Measurements from ENCODE around the gene EP400. TPM values are rescaled to one million over a fixed set of nuclear protein-coding genes. Genes with fewer than 3 reads are reported as not detected.

The EP400 gene
- total and polyA plus RNA-seq, 12 donors, result 11.5 to 43.2 (median 28.8) TPM

GRCh38 chr12:132075714-132076553 lies 126.2 kb downstream of the EP400 start:
- 88 to 92% (median 91%) methylated on average over 16 of the region's 16 CpGs for WGBS, 4 donors
- no peak for DNase-seq
- intact Hi-C loops (cut with DNase I), result no loop called here
- Histone ChIP-seq H3K9me3 (replicated peaks in 1 of 3) (no peaks in the 10 kb centered on the region), H3K27ac (no peak overlapping the region), H3K4me1 (replicated peaks in 1 of 2) (peaks cover 0 to 8% of the 10 kb centered on the region in 2 donors), H3K27me3 (no peaks in the 10 kb centered on the region), H3K4me3 (no peak overlapping the region), H3K36me3 (replicated peaks in 1 of 2) (peaks cover 0 to 59% of the 10 kb centered on the region in 2 donors)
- TF ChIP-seq CTCF (IDR thresholded peaks at IDR 0.05) (no peak), POLR2A (IDR thresholded peaks at IDR 0.05) (no peak)

DNA sequence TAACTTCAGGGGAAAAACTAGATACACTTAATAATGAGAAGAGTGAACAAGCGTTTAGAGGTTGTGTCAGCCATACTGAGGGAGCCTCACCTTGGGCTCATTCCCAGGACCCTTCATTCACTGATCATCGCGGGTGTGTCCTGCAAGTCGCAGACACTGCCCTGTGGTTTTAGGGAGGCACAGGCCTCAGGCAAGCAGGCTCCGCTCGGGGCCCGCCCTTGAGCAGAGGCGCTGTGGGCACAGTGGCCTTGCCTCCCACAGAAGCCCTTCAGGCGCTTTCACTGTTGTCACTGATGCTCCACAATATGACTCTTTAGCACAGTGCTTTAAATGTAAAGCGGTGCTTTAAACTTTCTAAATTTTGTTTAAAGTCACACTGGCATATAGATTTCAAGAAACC lies 127.0 kb downstream of the EP400 start:
- Histone ChIP-seq H3K27me3 (no peaks in the 10 kb centered on the region), H3K27ac (no peak overlapping the region), H3K9me3 (replicated peaks in 1 of 3) (no peaks in the 10 kb centered on the region), H3K36me3 (replicated peaks in 1 of 2) (peaks cover 0 to 54% of the 10 kb centered on the region in 2 donors), H3K4me3 (no peak overlapping the region), H3K4me1 (replicated peaks in 1 of 2) (peaks cover 0 to 7% of the 10 kb centered on the region in 2 donors)
- DNase-seq, result no peak
- 82 to 98% (median 87%) methylated on average over 10 of the region's 10 CpGs for WGBS, 4 donors
- TF ChIP-seq POLR2A (IDR thresholded peaks at IDR 0.05), result no peak
- TF ChIP-seq CTCF (IDR thresholded peaks at IDR 0.05), result no peak
- intact Hi-C loops (cut with DNase I), result no loop called here

DNA sequence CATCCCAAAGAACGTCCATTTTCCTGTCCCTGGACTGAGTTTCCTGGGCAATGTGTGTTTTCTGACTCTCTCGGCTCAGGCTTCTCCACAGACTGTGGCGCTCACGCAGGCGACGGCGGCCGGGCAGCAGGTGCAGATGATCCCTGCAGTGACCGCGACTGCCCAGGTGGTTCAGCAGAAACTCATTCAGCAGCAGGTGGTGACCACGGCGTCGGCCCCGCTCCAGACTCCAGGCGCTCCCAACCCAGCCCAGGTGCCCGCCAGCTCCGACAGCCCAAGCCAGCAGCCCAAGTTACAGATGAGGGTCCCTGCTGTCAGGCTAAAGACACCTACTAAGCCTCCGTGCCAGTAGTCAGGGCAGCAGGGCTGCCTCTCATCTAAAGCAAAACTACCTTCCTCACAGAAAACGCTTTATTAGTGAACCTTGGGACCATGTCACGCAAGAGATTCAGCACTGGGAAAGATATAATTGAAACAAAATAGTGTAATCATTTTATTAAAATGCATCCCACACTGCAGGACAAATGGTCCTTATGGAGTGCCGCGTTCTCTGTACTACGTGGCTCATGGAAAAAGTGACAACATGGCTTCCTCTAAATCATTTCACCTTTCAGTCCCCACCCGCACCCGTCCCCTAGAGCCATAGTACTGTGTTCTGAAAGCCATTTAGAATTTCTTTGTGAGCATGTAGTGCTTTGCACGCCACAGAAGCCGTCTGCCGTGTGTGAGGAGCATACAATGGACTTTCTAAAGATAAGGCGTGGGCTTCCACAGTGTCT lies 127.8 kb downstream of the EP400 start:
- TF ChIP-seq POLR2A (IDR thresholded peaks at IDR 0.05), result no peak
- no peak for TF ChIP-seq CTCF (IDR thresholded peaks at IDR 0.05)
- H3K27ac ChIP-seq, result peak overlapping the region in 1 of 5 donors; percentile 17
- no peaks in the 10 kb centered on the region for H3K4me1 ChIP-seq (replicated peaks in 1 of 2)
- H3K27me3 ChIP-seq, result no peaks in the 10 kb centered on the region
- 89 to 96% (median 92%) methylated on average over 20 to 29 of the region's 29 CpGs for WGBS, 4 donors
- H3K4me3 ChIP-seq, result no peak overlapping the region
- DNase-seq, result no peak
- peaks cover 0 to 54% of the 10 kb centered on the region in 2 donors for H3K36me3 ChIP-seq (replicated peaks in 1 of 2)
- intact Hi-C loops (cut with DNase I), result no loop called here
- no peaks in the 10 kb centered on the region for H3K9me3 ChIP-seq (replicated peaks in 1 of 3)

DNA sequence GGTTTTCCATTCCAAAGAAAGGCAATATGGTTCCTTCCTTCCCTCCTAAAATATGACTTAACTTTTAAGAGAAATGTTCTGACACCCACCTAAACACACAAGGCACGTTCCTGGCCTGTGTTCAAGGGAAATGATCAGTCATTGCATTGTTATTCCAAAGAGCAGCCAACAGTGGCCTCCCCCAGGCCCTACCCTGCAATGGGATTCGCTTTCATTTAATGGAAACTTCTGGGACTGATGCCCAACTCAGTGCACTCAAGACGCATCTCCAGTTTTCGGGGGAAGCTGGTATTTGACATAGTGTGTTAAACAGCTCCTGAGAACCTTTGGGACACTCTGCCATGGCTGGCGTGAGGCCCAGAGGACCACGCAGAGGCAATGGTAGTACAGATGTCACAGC lies 128.4 kb downstream of the EP400 start:
- H3K27ac ChIP-seq, result peak overlapping the region in 1 of 5 donors; percentile 51
- WGBS, 4 donors, result 64 to 84% (median 77%) methylated on average over 6 of the region's 6 CpGs
- intact Hi-C loops (cut with DNase I), result no loop called here
- no peaks in the 10 kb centered on the region for H3K4me1 ChIP-seq (replicated peaks in 1 of 2)
- H3K4me3 ChIP-seq, result no peak overlapping the region
- no peaks in the 10 kb centered on the region for H3K27me3 ChIP-seq
- DNase-seq, result peak in 1 of 7 donors; percentile 13
- TF ChIP-seq CTCF (IDR thresholded peaks at IDR 0.05) (no peak), POLR2A (IDR thresholded peaks at IDR 0.05) (no peak)
- H3K36me3 ChIP-seq (replicated peaks in 1 of 2), result peaks cover 0 to 54% of the 10 kb centered on the region in 2 donors
- no peaks in the 10 kb centered on the region for H3K9me3 ChIP-seq (replicated peaks in 1 of 3)

Data from adrenal gland (tissue), 12 donors.